ENCODE measurements around the gene ADIPOQ.

GRCh38 chr3:186807231-186807630 lies 35.3 kb upstream of the ADIPOQ start:
- TF ChIP-seq POLR2AphosphoS5 (IDR thresholded peaks at IDR 0.05; ENCODE audit: borderline replicate concordance, low read depth, low read length) (no peak), EZH2 (IDR thresholded peaks at IDR 0.05) (no peak), FOXP2 (optimal IDR thresholded peaks at IDR 0.05; ENCODE audit: control extremely low read depth, extremely low read length, insufficient read depth) (no peak)

Measured in SK-N-MC (cell line).